Activated T-helper 17 cell treated with anti-CD3 and anti-CD28 coated beads, Interleukin-2, amount 50 U/mL, for 72 hours (primary cell): ENCODE data around the gene CUBN. TPM values are rescaled to one million over a fixed set of nuclear protein-coding genes. Genes with fewer than 3 reads are reported as not detected.

ENCODE experiments used
- ATAC-seq: fragments of 150-1000 bp; cut with Tn5 transposase; replicated peaks from 2 replicates; pipeline ENCODE4 v1.10.0; 2021; ENCODE audit warnings: mild to moderate bottlenecking, moderate library complexity
- H3K27ac Mint-ChIP-seq: one replicate; pipeline ENCODE4 v1.8.0; 2022; ENCODE audit warnings: mixed read lengths
- H3K27me3 Mint-ChIP-seq: one replicate; pipeline ENCODE4 v1.8.0; 2022; ENCODE audit warnings: mixed read lengths
- H3K36me3 Mint-ChIP-seq: one replicate; pipeline ENCODE4 v1.8.0; 2022; ENCODE audit warnings: low read depth, mild to moderate bottlenecking, mixed read lengths
- H3K4me1 Mint-ChIP-seq: one replicate; pipeline ENCODE4 v1.8.0; 2022; ENCODE audit warnings: mixed read lengths
- H3K4me3 Mint-ChIP-seq: one replicate; pipeline ENCODE4 v1.8.0; 2022; ENCODE audit warnings: mild to moderate bottlenecking, mixed read lengths
- H3K9me3 Mint-ChIP-seq: one replicate; pipeline ENCODE4 v1.8.0; 2022; ENCODE audit warnings: mixed read lengths
- total RNA-seq, 2 donors: library from RNA; stranded (reverse); gene quantifications; one replicate each; pipeline ENCODE4 v1.2.3, GENCODE V29; 2022

The CUBN gene
- total RNA-seq, 2 donors from 2014 or later: 0.41 to 0.45 TPM

GRCh38 chr10:16817125-16818019 lies 312.2 kb downstream of the CUBN start, which contains the start of gene RSU1:
TSS of gene RSU1 (minus strand) at chr10:16817424. CDS start at chr10:16817081, 343 bp downstream.
- ATAC-seq: peak; percentile 97
- Mint-ChIP-seq H3K27me3 (no peaks in the 10 kb centered on the region), H3K4me1 (peaks cover 14% of the 10 kb centered on the region), H3K36me3 (peaks cover 29% of the 10 kb centered on the region), H3K9me3 (peaks cover 8% of the 10 kb centered on the region), H3K4me3 (peak within 1 kb of the TSS; percentile 93), H3K27ac (peak within 1 kb of the TSS; percentile 86)

GRCh38 chr10:16816830-16817124 lies 312.8 kb downstream of the CUBN start:
- no peaks in the 10 kb centered on the region for H3K27me3 Mint-ChIP-seq
- H3K36me3 Mint-ChIP-seq: peaks cover 32% of the 10 kb centered on the region
- H3K9me3 Mint-ChIP-seq: peaks cover 2% of the 10 kb centered on the region
- H3K27ac Mint-ChIP-seq: peak overlapping the region; percentile 86
- H3K4me3 Mint-ChIP-seq: peak overlapping the region; percentile 93
- no peak for ATAC-seq
- peaks cover 16% of the 10 kb centered on the region for H3K4me1 Mint-ChIP-seq

- ATAC-seq: no peak
- Mint-ChIP-seq H3K4me1 (peaks cover 18% of the 10 kb centered on the region), H3K36me3 (peaks cover 37% of the 10 kb centered on the region), H3K4me3 (peak overlapping the region; percentile 93), H3K9me3 (no peaks in the 10 kb centered on the region), H3K27me3 (no peaks in the 10 kb centered on the region), H3K27ac (peak overlapping the region; percentile 86)
These were observed 313.4 kb downstream of the CUBN start for GRCh38 chr10:16816171-16816570.

GRCh38 chr10:16814012-16814411 lies 315.6 kb downstream of the CUBN start:
- H3K4me1 Mint-ChIP-seq: peaks cover 18% of the 10 kb centered on the region

GRCh38 chr10:16812676-16813075 lies 316.9 kb downstream of the CUBN start:
- no peak overlapping the region for H3K4me3 Mint-ChIP-seq
- no peaks in the 10 kb centered on the region for H3K9me3 Mint-ChIP-seq
- no peaks in the 10 kb centered on the region for H3K27me3 Mint-ChIP-seq
- no peak overlapping the region for H3K27ac Mint-ChIP-seq
- no peak for ATAC-seq
- H3K36me3 Mint-ChIP-seq: peaks cover 36% of the 10 kb centered on the region
- peaks cover 14% of the 10 kb centered on the region for H3K4me1 Mint-ChIP-seq

More at GRCh38 chr10:16814012-16814411, 315.6 kb downstream of the CUBN start:
- Mint-ChIP-seq H3K27me3 (no peaks in the 10 kb centered on the region), H3K9me3 (no peaks in the 10 kb centered on the region), H3K27ac (no peak overlapping the region), H3K36me3 (peaks cover 37% of the 10 kb centered on the region), H3K4me3 (no peak overlapping the region)
- ATAC-seq: no peak

- Mint-ChIP-seq H3K36me3 (peaks cover 39% of the 10 kb centered on the region), H3K9me3 (no peaks in the 10 kb centered on the region), H3K4me3 (no peak overlapping the region), H3K4me1 (peaks cover 14% of the 10 kb centered on the region), H3K27me3 (no peaks in the 10 kb centered on the region), H3K27ac (no peak overlapping the region)
- ATAC-seq: no peak
These were observed 317.8 kb downstream of the CUBN start for GRCh38 chr10:16811765-16812164.

- Mint-ChIP-seq H3K9me3 (no peaks in the 10 kb centered on the region), H3K4me1 (peaks cover 14% of the 10 kb centered on the region), H3K27ac (no peak overlapping the region), H3K27me3 (no peaks in the 10 kb centered on the region), H3K36me3 (peaks cover 39% of the 10 kb centered on the region), H3K4me3 (no peak overlapping the region)
- ATAC-seq: no peak
These were observed 318.3 kb downstream of the CUBN start for GRCh38 chr10:16811292-16811691.

- ATAC-seq: peak; percentile 95
- H3K36me3 Mint-ChIP-seq: peaks cover 28% of the 10 kb centered on the region
- H3K27me3 Mint-ChIP-seq: no peaks in the 10 kb centered on the region
- peaks cover 4% of the 10 kb centered on the region for H3K4me1 Mint-ChIP-seq
- H3K4me3 Mint-ChIP-seq: no peak overlapping the region
- H3K9me3 Mint-ChIP-seq: no peaks in the 10 kb centered on the region
- H3K27ac Mint-ChIP-seq: no peak overlapping the region
These were observed 320.4 kb downstream of the CUBN start for GRCh38 chr10:16809074-16809718.

- Mint-ChIP-seq H3K27ac (no peak overlapping the region), H3K4me3 (no peak overlapping the region), H3K27me3 (no peaks in the 10 kb centered on the region), H3K4me1 (peaks cover 25% of the 10 kb centered on the region), H3K9me3 (no peaks in the 10 kb centered on the region), H3K36me3 (peaks cover 23% of the 10 kb centered on the region)
- ATAC-seq: no peak
These were observed 325.5 kb downstream of the CUBN start for GRCh38 chr10:16804123-16804522.

- Mint-ChIP-seq H3K36me3 (peaks cover 29% of the 10 kb centered on the region), H3K4me1 (peaks cover 31% of the 10 kb centered on the region), H3K27me3 (no peaks in the 10 kb centered on the region), H3K27ac (no peak overlapping the region), H3K4me3 (no peak overlapping the region), H3K9me3 (no peaks in the 10 kb centered on the region)
- ATAC-seq: no peak
These were observed 326.1 kb downstream of the CUBN start for GRCh38 chr10:16803464-16803863.

- Mint-ChIP-seq H3K27ac (peak overlapping the region; percentile 94), H3K36me3 (peaks cover 48% of the 10 kb centered on the region), H3K4me1 (peaks cover 55% of the 10 kb centered on the region), H3K27me3 (no peaks in the 10 kb centered on the region), H3K4me3 (peak overlapping the region; percentile 74), H3K9me3 (no peaks in the 10 kb centered on the region)
- ATAC-seq: peak; percentile 94
These were observed 330.0 kb downstream of the CUBN start for GRCh38 chr10:16799621-16800020.

- Mint-ChIP-seq H3K27me3 (no peaks in the 10 kb centered on the region), H3K4me3 (peak overlapping the region; percentile 74), H3K4me1 (peaks cover 55% of the 10 kb centered on the region), H3K27ac (peak overlapping the region; percentile 94), H3K36me3 (peaks cover 55% of the 10 kb centered on the region), H3K9me3 (no peaks in the 10 kb centered on the region)
- no peak for ATAC-seq
These were observed 331.0 kb downstream of the CUBN start for GRCh38 chr10:16798571-16798970.

GRCh38 chr10:16795410-16796073 lies 334.1 kb downstream of the CUBN start:
- H3K9me3 Mint-ChIP-seq: no peaks in the 10 kb centered on the region
- ATAC-seq: peak; percentile 36
- peaks cover 44% of the 10 kb centered on the region for H3K4me1 Mint-ChIP-seq
- no peaks in the 10 kb centered on the region for H3K27me3 Mint-ChIP-seq
- peaks cover 72% of the 10 kb centered on the region for H3K36me3 Mint-ChIP-seq
- no peak overlapping the region for H3K4me3 Mint-ChIP-seq
- peak overlapping the region; percentile 94 for H3K27ac Mint-ChIP-seq

GRCh38 chr10:16794005-16794404 lies 335.6 kb downstream of the CUBN start:
- no peaks in the 10 kb centered on the region for H3K9me3 Mint-ChIP-seq
- H3K36me3 Mint-ChIP-seq: peaks cover 74% of the 10 kb centered on the region
- H3K4me3 Mint-ChIP-seq: no peak overlapping the region
- peaks cover 30% of the 10 kb centered on the region for H3K4me1 Mint-ChIP-seq
- ATAC-seq: no peak
- H3K27ac Mint-ChIP-seq: peak overlapping the region; percentile 2
- H3K27me3 Mint-ChIP-seq: no peaks in the 10 kb centered on the region
